HEK293T (cell line): ENCODE measurements around the gene CRTC2.
"Not testable (repeated sequence)": the region's sequence is repeated elsewhere in the genome, so short reads cannot be mapped to it uniquely, and the experiment has no call there.

ENCODE experiments used
- CTCF ChIA-PET: fragments of 350-600 bp; formaldehyde crosslinking; extraction: SDS; loops from one replicate; lab custom pipeline; 2021; ENCODE audit warnings: antibody characterized with exemption, inconsistent platforms; lab: Yijun Ruan, JAX
- POLR2A ChIA-PET: fragments of 350-600 bp; formaldehyde crosslinking; extraction: SDS; loops from one replicate; lab custom pipeline; 2020; ENCODE audit warnings: antibody characterized with exemption, inconsistent platforms; lab: Yijun Ruan, JAX
- DNase-seq: peaks from one replicate; pipeline ENCODE4 v3.0.0; 2012; ENCODE audit warnings: mixed read lengths; ENCODE audit errors: extremely low spot score
- ARNT ChIP-seq: fragments of 450-650 bp; IDR thresholded peaks from 2 replicates; pipeline ENCODE4 v1.6.1; 2017; ENCODE audit warnings: mild to moderate bottlenecking
- BHLHE40 ChIP-seq: fragments of 450-650 bp; IDR thresholded peaks from 2 replicates; pipeline ENCODE4 v1.6.1; 2016; ENCODE audit warnings: mild to moderate bottlenecking, moderate library complexity, borderline replicate concordance
- CTBP1 ChIP-seq: fragments of 450-650 bp; IDR thresholded peaks from 2 replicates; pipeline ENCODE4 v1.6.1; 2016; ENCODE audit warnings: borderline replicate concordance
- ELF4 ChIP-seq: fragments of 450-650 bp; IDR thresholded peaks from 2 replicates; pipeline ENCODE4 v1.6.1; 2017; ENCODE audit warnings: antibody characterized with exemption
- FOXA1 ChIP-seq: fragments of 450-650 bp; IDR thresholded peaks from 2 replicates; pipeline ENCODE4 v1.6.1; 2016; ENCODE audit warnings: mild to moderate bottlenecking
- FOXK2 ChIP-seq: fragments of 450-650 bp; IDR thresholded peaks from 2 replicates; pipeline ENCODE4 v1.6.1; 2016; ENCODE audit warnings: mild to moderate bottlenecking
- FOXM1 ChIP-seq: fragments of 450-650 bp; IDR thresholded peaks from 2 replicates; pipeline ENCODE4 v1.6.1; 2017; ENCODE audit warnings: mild to moderate bottlenecking, borderline replicate concordance
- HDGF ChIP-seq: fragments of 450-650 bp; IDR thresholded peaks from 2 replicates; pipeline ENCODE4 v1.6.1; 2017; ENCODE audit warnings: antibody characterized with exemption, borderline replicate concordance
- L3MBTL2 ChIP-seq: fragments of 450-650 bp; conservative IDR thresholded peaks from 2 replicates; pipeline ENCODE4 v1.6.1; 2016; ENCODE audit warnings: mild to moderate bottlenecking
- LEF1 ChIP-seq: fragments of 450-650 bp; IDR thresholded peaks from 2 replicates; pipeline ENCODE4 v1.6.1; 2017; ENCODE audit warnings: mild to moderate bottlenecking, borderline replicate concordance
- NFRKB ChIP-seq: fragments of 450-650 bp; IDR thresholded peaks from 2 replicates; pipeline ENCODE4 v1.6.1; 2016; ENCODE audit warnings: mild to moderate bottlenecking, moderate library complexity
- PKNOX1 ChIP-seq: fragments of 450-650 bp; IDR thresholded peaks from 2 replicates; pipeline ENCODE4 v1.6.1; 2016
- SP1 ChIP-seq: fragments of 450-650 bp; IDR thresholded peaks from 2 replicates; pipeline ENCODE4 v1.6.1; 2017
- SUZ12 ChIP-seq: fragments of 450-650 bp; IDR thresholded peaks from 2 replicates; pipeline ENCODE4 v1.6.1; 2016; ENCODE audit warnings: mild to moderate bottlenecking
- TARDBP ChIP-seq: fragments of 450-650 bp; IDR thresholded peaks from 2 replicates; pipeline ENCODE4 v1.6.1; 2016
- ZNF384 ChIP-seq: fragments of 450-650 bp; IDR thresholded peaks from 2 replicates; pipeline ENCODE4 v1.6.1; 2016

The CRTC2 gene

DNA sequence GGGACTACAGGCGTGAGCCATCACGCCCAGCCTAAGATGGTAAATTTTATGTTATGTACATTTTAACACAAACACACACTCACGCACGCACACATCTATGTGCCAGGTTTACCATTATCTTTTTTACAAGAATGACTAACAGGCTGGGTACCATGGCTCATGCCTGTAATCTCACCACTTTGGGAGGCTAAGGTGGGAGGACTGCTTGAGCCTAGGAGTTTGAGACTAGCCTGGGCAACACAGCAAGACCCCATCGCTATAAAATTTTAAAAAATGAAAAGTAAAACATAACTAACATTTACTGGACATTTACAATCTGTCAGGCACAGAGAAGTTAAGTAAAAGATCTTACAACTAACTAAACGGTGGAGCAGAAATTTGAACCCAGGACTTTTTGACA lies 50.3 kb downstream of the CRTC2 start:
- ChIA-PET CTCF (no interaction called here), POLR2A (interaction anchor here (1.3 kb wide), 1 partner anchor 124 kb away, joined by 3 read pairs; no protein-coding TSS in a partner anchor)
- no peak for DNase-seq
- no peak for TF ChIP-seq LEF1
- TF ChIP-seq L3MBTL2: no peak
- TF ChIP-seq FOXA1: no peak
- no peak for TF ChIP-seq SP1
- TF ChIP-seq PKNOX1: no peak
- TF ChIP-seq ZNF384: no peak
- no peak for TF ChIP-seq FOXM1
- no peak for TF ChIP-seq CTBP1
- no peak for TF ChIP-seq ELF4
- TF ChIP-seq NFRKB: no peak
- no peak for TF ChIP-seq HDGF
- no peak for TF ChIP-seq ARNT

- ChIA-PET CTCF (no interaction called here), POLR2A (no interaction called here)
- no peak for DNase-seq
- no peak for TF ChIP-seq PKNOX1
- no peak for TF ChIP-seq ARNT
- no peak for TF ChIP-seq TARDBP
- TF ChIP-seq ELF4: no peak
- TF ChIP-seq FOXM1: no peak
- TF ChIP-seq FOXK2: no peak
- no peak for TF ChIP-seq SUZ12
- TF ChIP-seq CTBP1: no peak
- no peak for TF ChIP-seq SP1
- no peak for TF ChIP-seq ZNF384
- no peak for TF ChIP-seq L3MBTL2
- no peak for TF ChIP-seq HDGF
- no peak for TF ChIP-seq BHLHE40
- TF ChIP-seq LEF1: no peak
- TF ChIP-seq NFRKB: no peak
- TF ChIP-seq FOXA1: no peak
Observed at GRCh38 chr1:153907134-153907533, 51.3 kb downstream of the CRTC2 start.

- TF ChIP-seq PKNOX1 (peak; percentile 74), FOXA1 (no peak)
- POLR2A ChIA-PET: no interaction called here
- CTCF ChIA-PET: interaction anchor here (1.3 kb wide), 1 partner anchor 15 kb away, joined by 3 read pairs; no protein-coding TSS in a partner anchor
- no peak for DNase-seq
Observed at GRCh38 chr1:153906396-153906795, 52.0 kb downstream of the CRTC2 start.

DNA sequence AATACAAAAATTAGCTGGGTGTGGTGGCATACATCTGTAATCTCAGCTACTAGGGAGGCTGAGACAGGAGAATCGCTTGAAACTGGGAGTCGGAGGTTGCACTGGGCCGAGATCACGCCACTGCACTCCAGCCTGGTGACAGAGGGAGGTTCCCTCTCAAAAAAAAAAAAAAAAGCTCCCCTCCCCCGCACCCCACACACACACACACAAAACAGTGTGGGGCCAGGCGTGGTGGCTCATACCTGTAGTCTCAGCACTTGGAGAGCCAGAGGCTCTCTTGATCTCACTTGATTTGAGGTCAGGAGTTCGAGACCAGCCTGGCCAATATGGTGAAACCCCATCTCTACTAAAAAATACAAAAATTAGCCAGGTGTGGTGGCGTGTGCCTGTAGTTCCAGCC lies 52.5 kb downstream of the CRTC2 start:
- CTCF ChIA-PET: interaction anchor here (1.3 kb wide), 1 partner anchor 15 kb away, joined by 3 read pairs; no protein-coding TSS in a partner anchor
- POLR2A ChIA-PET, DNase-seq: not testable (repeated sequence)
- peak; percentile 85 for TF ChIP-seq ZNF384

- TF ChIP-seq ZNF384: no peak
- no peak for TF ChIP-seq TARDBP
- no peak for TF ChIP-seq SP1
- no peak for TF ChIP-seq SUZ12
- TF ChIP-seq BHLHE40: no peak
- TF ChIP-seq PKNOX1: no peak
- no peak for TF ChIP-seq FOXK2
- no peak for TF ChIP-seq CTBP1
- TF ChIP-seq LEF1: no peak
- POLR2A ChIA-PET: interaction anchor here (0.6 kb wide), 1 partner anchor 11 kb away, joined by 3 read pairs; no protein-coding TSS in a partner anchor
- CTCF ChIA-PET: interaction anchor here (0.7 kb wide), 1 partner anchor 22 kb away, joined by 4 read pairs; no protein-coding TSS in a partner anchor
- DNase-seq: no peak
Observed at GRCh38 chr1:153903841-153904455, 54.5 kb downstream of the CRTC2 start.

DNA sequence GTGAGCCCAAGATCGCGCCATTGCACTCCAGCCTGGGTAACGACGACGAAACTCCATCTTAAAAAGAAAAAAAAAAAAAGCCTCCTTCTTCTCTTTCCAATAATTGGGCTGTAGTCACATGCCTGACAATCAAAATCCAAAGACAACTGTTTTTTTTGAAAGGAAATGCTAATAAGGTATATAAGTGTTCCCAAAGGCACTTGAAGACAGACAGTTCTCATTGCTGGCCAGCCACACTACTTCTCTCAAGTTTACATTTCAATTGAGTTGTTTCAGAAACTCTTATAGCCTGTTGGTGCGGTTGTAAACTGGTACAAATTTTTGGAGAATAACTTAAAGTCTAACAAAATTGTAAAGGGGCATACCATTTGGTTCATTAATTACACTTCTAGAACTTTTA lies 58.9 kb downstream of the CRTC2 start:
- ChIA-PET CTCF (no interaction called here), POLR2A (interaction anchor here (1.4 kb wide), 1 partner anchor 68 kb away, joined by 3 read pairs; the partner anchor contains the start of gene CREB3L4)
- no peak for TF ChIP-seq HDGF
- TF ChIP-seq SP1: no peak
- no peak for TF ChIP-seq FOXM1
- TF ChIP-seq FOXA1: no peak
- TF ChIP-seq LEF1: no peak
- no peak for TF ChIP-seq L3MBTL2
- TF ChIP-seq ELF4: no peak
- TF ChIP-seq PKNOX1: no peak
- no peak for TF ChIP-seq SUZ12
- TF ChIP-seq BHLHE40: no peak
- no peak for TF ChIP-seq TARDBP
- TF ChIP-seq FOXK2: no peak
- TF ChIP-seq NFRKB: no peak
- TF ChIP-seq ARNT: no peak
- TF ChIP-seq CTBP1: no peak
- no peak for TF ChIP-seq ZNF384
- no peak for DNase-seq
